IPS-15b (cell line): Measurements from ENCODE around the gene CEP83.
A peak's percentile ranks its signal among the peaks of the same experiment; 100 is the strongest.
"Not testable (repeated sequence)": the region's sequence is repeated elsewhere in the genome, so short reads cannot be mapped to it uniquely, and the experiment has no call there.

Experiments used
- H3K27me3 ChIP-seq: one replicate; pipeline ENCODE4 v1.6.1; 2013; ENCODE audit warnings: low read length; ENCODE audit not compliant: control insufficient read depth, insufficient read depth
- H3K36me3 ChIP-seq: one replicate; pipeline ENCODE4 v1.6.1; 2013; ENCODE audit warnings: low read length; ENCODE audit not compliant: control insufficient read depth, insufficient read depth
- H3K4me1 ChIP-seq: one replicate; pipeline ENCODE4 v1.6.1; 2013; ENCODE audit warnings: mild to moderate bottlenecking, low read length; ENCODE audit not compliant: control insufficient read depth, insufficient read depth
- H3K4me3 ChIP-seq: one replicate; pipeline ENCODE4 v1.5.1; 2013; ENCODE audit warnings: low read depth, low read length
- H3K9ac ChIP-seq: one replicate; pipeline ENCODE4 v1.6.1; 2013; ENCODE audit warnings: low read depth, mild to moderate bottlenecking, low read length
- H3K9me3 ChIP-seq: one replicate; pipeline ENCODE4 v1.6.1; 2013; ENCODE audit warnings: mild to moderate bottlenecking, low read length; ENCODE audit not compliant: control insufficient read depth, insufficient read depth

The CEP83 gene

DNA sequence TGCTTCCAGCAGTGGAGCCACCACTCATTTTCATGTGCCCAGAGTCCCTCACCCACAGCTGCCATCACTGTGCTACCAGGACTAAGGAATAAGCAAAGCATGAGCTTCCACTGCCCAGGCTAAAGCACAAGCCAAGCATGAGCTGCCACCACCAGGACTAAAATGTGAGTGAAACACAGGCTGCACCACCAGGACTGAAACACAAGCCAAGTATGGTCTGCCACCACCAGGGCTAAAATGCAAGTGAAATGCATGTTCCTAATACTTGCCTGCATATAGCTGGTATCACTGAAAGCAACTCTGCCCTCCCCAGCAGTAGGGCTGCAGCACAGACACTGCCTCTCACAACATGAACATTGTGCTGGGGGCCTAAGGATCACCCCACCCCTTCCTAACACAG, 30.0 kb downstream of the CEP83 start:
- Histone ChIP-seq H3K9ac (no peak overlapping the region), H3K9me3 (peaks cover 7% of the 10 kb centered on the region), H3K27me3 (no peaks in the 10 kb centered on the region), H3K4me1 (peaks cover 24% of the 10 kb centered on the region), H3K4me3 (no peak overlapping the region), H3K36me3 (no peaks in the 10 kb centered on the region)

DNA sequence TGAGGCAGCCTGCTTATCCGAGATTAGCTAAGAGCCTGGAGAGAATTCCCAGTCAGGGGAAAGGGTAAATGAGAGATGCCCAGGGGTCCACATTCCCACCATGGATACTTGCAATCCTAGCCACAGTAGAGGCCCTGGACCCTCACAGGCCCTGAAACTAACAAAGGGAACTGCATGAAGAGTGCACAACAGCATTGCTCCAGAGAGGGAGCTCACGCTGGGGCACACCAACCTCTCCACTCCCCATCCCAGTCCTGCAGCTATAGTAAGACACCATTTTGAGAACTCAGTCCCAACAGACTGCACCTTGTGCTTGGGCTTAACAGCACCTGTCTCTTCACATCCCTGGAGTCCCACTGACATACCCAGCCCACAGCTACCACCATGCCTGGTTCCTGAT, 30.5 kb downstream of the CEP83 start:
- H3K36me3 ChIP-seq: no peaks in the 10 kb centered on the region
- peaks cover 24% of the 10 kb centered on the region for H3K4me1 ChIP-seq
- peaks cover 9% of the 10 kb centered on the region for H3K9me3 ChIP-seq
- peak overlapping the region; percentile 13 for H3K9ac ChIP-seq
- H3K27me3 ChIP-seq: no peaks in the 10 kb centered on the region
- H3K4me3 ChIP-seq: no peak overlapping the region

DNA sequence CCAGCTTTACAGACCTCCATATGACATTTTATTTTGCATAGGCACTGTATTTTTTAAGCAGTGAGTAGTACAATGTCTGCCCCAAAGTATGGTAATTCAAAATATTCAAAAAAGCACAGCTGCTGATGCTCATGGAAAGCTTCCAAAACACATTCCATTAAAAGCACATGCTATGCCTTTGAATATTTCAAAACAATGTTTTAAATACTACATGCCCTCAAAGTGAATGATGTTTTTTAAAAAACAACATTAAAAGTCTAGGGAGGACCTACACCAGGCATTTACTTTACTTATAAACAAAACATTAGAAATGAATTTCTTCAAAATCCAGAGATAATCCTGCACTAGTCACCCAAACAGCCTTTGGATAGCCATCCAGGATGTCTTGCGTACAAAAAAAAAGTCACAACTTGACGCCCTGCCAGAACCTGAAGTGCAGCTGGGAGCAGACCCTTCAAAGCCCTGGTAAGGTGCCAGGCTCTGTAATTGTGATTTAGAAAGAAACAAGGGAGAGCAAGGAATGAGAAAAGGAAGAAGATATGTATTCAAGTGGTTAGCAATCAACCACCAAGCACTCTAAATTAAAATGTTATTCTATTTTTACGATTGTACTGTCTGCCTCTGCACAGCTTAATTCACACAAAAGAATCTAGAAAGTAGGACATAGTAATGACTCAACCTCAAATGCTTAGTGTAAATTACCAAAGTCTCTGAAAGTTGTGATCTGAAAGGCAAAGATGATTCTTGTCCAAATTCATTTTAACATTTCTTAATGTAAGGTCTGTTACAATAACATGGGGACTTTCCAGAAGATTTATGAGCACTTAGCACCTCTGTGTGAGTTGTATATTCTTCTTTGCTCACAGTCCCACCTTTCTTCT, 31.9 kb downstream of the CEP83 start:
- Histone ChIP-seq H3K9ac (no peak overlapping the region), H3K9me3 (peaks cover 17% of the 10 kb centered on the region), H3K4me1 (peaks cover 24% of the 10 kb centered on the region), H3K36me3 (no peaks in the 10 kb centered on the region), H3K4me3 (no peak overlapping the region), H3K27me3 (no peaks in the 10 kb centered on the region)

DNA sequence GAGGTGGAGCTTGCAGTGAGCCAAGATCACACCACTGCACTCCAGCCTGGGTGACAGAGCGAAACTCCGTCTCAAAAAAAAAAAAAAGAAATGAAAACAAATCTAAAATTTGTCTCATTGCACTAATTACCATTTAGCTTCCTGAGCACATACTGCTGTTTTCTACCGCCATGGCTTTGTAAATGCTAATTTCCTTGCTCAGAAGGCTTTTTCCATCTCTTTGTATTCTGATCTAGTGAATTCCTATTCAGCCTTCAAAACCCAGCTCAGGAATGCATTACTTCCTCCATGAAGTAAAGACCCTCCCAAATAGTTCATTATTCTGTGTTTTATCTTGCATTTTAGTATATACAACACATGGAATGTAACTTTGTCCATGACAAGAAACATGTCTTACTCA, 33.6 kb downstream of the CEP83 start:
- peaks cover 25% of the 10 kb centered on the region for H3K9me3 ChIP-seq
- H3K27me3 ChIP-seq: no peaks in the 10 kb centered on the region
- no peaks in the 10 kb centered on the region for H3K36me3 ChIP-seq
- peaks cover 24% of the 10 kb centered on the region for H3K4me1 ChIP-seq
- H3K4me3 ChIP-seq: no peak overlapping the region
- H3K9ac ChIP-seq: no peak overlapping the region

DNA sequence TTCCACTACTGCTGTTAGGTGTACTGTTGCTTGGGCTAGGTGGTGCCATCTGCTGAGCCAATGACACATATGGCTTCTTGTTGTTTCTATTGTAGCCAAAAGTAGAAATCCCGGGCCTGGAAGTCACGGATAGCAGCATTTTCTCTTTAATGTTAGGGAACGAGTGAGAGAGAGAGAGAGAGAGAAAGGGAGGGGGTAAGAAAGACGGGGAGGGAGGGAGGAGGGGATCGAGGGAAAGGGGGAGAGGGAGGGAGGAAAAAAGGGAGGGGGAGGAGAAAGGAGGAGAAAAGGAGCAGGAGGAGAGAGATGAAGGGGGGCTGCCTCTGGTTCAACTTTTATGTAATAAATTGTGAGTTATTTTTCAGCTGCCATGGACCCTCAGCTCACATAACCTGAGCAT, 34.8 kb downstream of the CEP83 start:
- H3K4me3 ChIP-seq, H3K9ac ChIP-seq, H3K36me3 ChIP-seq, H3K27me3 ChIP-seq: not testable (repeated sequence)
- H3K4me1 ChIP-seq: peaks cover 24% of the 10 kb centered on the region
- peaks cover 25% of the 10 kb centered on the region for H3K9me3 ChIP-seq

DNA sequence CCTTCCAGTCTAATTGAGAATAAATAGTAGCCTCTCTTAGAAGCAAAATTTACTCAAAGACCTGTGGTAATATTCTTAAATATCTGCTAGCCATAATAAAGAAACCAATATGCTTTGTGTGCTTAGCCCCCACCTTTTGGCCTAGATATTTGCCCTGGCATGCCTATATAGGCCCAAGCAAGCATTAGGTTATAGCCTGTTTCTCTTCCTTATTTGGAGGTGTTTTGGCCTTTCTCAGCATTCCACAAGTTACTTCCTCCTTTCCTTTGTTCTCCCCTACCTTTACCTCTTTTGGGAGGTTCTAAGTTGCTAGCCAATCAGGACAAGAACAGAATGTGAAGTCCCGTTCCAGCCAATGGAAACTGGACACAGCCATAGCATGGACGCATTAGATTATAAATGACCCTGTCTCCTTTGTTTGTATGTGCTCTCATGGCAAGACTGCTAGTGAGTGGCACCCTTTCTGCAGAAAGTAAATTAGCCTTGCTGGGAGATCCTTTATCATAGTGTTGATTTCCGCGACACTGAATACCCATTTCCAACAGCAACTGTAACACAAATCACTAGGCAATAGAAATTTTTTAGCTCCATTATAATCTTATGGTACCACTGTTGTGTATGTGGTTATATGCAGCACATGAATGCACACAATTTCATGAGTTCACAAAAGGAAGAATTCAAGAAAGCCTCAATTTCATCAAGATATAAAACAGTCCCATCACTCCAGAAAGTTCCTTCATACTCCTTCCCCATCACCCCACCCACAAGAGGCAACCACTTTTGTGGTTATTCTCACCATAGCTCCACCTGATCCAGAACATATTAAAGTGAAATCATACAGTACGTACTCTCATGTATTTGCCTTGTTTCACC, 37.6 kb downstream of the CEP83 start:
- peaks cover 25% of the 10 kb centered on the region for H3K9me3 ChIP-seq

DNA sequence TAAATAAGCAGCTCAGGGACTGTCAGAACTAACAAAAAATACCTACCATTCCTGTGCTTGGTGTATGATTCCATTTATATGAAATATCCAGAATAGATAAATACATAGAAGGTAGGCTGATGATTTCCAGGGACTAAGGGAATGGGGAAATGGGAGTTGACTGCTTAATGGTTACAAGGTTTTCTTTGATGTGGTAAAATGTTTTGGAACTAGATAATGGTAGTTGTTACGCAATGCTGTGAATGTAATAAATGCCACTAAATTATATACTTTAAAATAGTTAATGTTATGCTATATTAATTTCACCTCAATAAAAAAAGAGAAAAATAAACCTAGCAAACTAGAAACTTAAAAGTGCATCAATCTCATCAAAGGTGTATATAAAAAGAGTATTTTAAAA, 41.1 kb downstream of the CEP83 start:
- no peak overlapping the region for H3K4me3 ChIP-seq
- H3K4me1 ChIP-seq: peaks cover 9% of the 10 kb centered on the region
- H3K9me3 ChIP-seq: peaks cover 10% of the 10 kb centered on the region
- H3K9ac ChIP-seq: no peak overlapping the region
- no peaks in the 10 kb centered on the region for H3K36me3 ChIP-seq
- H3K27me3 ChIP-seq: no peaks in the 10 kb centered on the region

More for the DNA sequence above, 37.6 kb downstream of the CEP83 start:
- Histone ChIP-seq H3K27me3 (no peaks in the 10 kb centered on the region), H3K9ac (no peak overlapping the region), H3K4me1 (peaks cover 10% of the 10 kb centered on the region), H3K36me3 (no peaks in the 10 kb centered on the region), H3K4me3 (no peak overlapping the region)

DNA sequence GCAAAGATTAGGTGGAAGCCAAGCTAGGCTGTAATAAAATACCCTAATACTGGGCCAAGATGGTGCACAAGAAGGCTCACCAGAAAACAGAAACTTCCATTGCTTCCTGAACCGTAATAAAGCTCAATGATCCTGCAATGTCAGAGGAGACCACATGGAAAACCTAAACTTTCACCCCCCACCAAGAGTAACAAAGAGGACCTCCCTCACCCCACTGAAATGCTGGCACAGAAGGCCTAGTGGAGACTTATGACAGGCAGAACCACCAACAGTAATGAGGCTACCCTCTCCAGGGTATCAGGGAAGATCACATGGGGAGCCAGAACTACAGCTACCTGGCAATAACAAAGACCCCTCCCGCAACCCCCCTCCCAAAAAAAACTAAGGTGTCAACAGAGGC, 43.1 kb downstream of the CEP83 start:
- Histone ChIP-seq H3K9me3 (peaks cover 2% of the 10 kb centered on the region), H3K9ac (no peak overlapping the region)

DNA sequence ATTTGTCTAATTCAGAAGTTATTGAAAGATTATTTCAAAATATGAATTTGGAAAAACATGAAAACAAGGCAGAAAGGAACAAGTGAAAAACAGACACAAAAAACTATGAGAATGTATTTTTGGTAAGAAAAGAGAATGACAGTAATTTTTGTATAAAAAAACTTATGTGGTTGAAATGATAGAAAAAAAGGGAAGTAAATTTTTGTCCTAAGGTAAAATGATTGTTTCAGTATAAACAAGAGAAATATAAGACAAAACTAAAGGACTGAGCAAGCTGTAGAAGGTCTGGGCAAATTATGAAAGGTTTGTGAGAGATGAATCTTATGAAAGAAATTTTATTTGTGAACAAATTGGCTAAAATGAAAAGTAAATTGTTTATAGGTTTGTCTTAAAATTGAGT, 44.6 kb downstream of the CEP83 start:
- H3K9me3 ChIP-seq: no peaks in the 10 kb centered on the region
- no peaks in the 10 kb centered on the region for H3K27me3 ChIP-seq
- peaks cover 9% of the 10 kb centered on the region for H3K4me1 ChIP-seq
- no peak overlapping the region for H3K9ac ChIP-seq
- H3K4me3 ChIP-seq: no peak overlapping the region
- H3K36me3 ChIP-seq: no peaks in the 10 kb centered on the region

More for the DNA sequence above, 43.1 kb downstream of the CEP83 start:
- Histone ChIP-seq H3K4me1 (peaks cover 9% of the 10 kb centered on the region), H3K27me3 (no peaks in the 10 kb centered on the region), H3K4me3 (no peak overlapping the region), H3K36me3 (no peaks in the 10 kb centered on the region)

DNA sequence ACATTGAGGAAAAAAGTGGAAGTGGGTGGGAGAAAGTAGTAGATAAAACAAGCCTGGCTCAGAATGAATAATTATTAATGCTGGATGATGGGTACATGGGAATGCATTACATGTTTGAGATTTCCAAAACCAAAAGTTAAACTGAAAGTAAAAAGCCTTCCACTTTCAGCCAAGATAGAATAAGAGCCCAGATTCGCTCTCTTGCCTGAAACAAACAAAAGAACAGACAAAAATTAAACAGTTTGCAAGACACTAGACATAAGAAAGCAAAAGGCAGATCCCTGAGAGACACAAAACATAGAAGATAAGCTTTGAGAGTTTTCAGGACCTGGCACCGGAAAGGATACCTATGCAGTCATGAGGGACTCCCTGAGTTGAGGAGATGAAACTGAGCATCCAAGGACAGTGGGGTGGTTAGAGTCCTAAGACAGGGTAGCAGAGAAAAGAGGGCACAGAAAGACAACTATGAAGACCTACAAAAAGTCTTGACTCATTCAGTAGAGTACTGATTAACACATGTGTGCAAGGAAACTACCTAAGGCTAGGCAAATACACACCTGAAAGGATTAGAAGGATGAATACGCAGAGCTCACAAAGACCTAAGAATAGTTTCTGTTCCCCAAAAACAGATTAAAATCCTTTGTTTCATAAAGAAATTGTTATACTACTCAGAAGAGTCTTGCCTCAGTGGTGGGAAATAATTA, 54.1 kb downstream of the CEP83 start:
- Histone ChIP-seq H3K9ac (no peak overlapping the region), H3K4me3 (no peak overlapping the region), H3K36me3 (no peaks in the 10 kb centered on the region)

DNA sequence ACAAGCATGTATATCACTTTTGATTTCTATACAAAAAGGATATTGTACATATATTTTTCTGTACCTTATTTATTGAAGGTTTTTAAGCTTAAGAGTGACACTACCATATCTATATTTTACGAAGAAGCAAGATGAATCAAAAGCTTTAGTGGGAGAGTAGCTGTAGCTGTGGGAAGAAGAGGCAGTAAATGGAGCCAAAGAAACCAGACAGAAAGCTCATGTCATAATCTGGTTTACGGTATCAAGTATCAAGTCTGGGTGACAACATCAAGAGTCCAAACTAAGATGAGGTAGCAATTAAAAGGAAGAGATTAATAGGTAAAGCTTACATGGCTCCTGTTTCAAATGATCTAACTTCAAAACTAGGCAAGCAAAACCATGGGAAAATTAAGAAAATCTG, 54.8 kb downstream of the CEP83 start:
- H3K27me3 ChIP-seq: no peaks in the 10 kb centered on the region
- H3K9ac ChIP-seq: no peak overlapping the region
- no peaks in the 10 kb centered on the region for H3K36me3 ChIP-seq
- no peaks in the 10 kb centered on the region for H3K9me3 ChIP-seq
- no peaks in the 10 kb centered on the region for H3K4me1 ChIP-seq
- no peak overlapping the region for H3K4me3 ChIP-seq

More for the DNA sequence above, 54.1 kb downstream of the CEP83 start:
- H3K9me3 ChIP-seq: no peaks in the 10 kb centered on the region
- H3K4me1 ChIP-seq: no peaks in the 10 kb centered on the region
- H3K27me3 ChIP-seq: no peaks in the 10 kb centered on the region
